GM19099 (cell line): ENCODE data around the gene ZNF18.
A peak's percentile ranks its signal among the peaks of the same experiment; 100 is the strongest.

Experiments used
- POLR2A ChIP-seq: IDR thresholded peaks from 3 replicates; pipeline ENCODE4 v1.6.1; 2011; ENCODE audit warnings: low read depth; ENCODE audit not compliant: insufficient read length; ENCODE audit errors: extremely low read depth

Gene ZNF18, protein sequence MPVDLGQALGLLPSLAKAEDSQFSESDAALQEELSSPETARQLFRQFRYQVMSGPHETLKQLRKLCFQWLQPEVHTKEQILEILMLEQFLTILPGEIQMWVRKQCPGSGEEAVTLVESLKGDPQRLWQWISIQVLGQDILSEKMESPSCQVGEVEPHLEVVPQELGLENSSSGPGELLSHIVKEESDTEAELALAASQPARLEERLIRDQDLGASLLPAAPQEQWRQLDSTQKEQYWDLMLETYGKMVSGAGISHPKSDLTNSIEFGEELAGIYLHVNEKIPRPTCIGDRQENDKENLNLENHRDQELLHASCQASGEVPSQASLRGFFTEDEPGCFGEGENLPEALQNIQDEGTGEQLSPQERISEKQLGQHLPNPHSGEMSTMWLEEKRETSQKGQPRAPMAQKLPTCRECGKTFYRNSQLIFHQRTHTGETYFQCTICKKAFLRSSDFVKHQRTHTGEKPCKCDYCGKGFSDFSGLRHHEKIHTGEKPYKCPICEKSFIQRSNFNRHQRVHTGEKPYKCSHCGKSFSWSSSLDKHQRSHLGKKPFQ

DNA sequence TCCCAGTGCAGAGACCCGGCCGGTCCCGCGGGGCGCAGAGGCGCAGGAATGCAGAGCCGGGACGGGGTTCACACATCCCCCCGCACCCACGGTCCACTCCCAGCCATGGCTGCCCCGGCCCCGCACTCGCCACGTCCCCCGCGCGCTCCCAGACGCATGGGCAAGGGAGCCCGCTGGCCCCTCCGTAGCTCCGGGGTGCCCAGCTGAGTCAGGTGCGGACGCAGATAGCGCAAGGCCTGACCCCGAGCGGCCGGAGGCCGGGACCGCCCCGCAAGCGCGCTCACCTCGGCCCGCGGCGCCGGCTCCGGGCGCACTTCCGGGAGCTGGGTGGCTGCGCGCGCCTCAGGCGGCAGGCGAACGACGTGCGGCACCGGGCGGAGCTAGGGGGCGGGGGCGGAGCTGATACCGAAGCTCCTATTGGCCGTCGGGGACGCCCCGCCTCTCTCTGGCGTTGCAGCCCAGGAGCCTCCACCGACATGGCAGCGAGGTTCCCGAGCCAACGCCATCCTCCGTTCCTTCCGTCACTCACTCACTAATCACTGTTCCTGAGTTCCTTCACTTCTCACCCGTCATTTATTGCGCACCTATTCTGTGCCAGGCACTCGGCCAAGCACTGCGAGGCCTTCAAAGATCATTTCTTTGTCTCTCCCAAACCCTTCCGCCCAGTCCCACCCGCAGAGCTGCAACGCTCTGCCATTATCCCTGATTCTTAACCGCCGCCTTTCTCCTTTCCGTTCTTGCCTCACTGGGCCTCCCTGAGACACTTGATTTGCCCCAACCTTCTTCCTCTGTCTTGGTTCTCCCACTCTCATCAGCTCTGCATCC, at the start of gene ZNF18:
TSS of gene ZNF18 (minus strand) at position 329 of the 825 bp plus-strand sequence. CDS start 4,646 bp downstream, outside the sequence.
- peak; percentile 99 for TF ChIP-seq POLR2A

DNA sequence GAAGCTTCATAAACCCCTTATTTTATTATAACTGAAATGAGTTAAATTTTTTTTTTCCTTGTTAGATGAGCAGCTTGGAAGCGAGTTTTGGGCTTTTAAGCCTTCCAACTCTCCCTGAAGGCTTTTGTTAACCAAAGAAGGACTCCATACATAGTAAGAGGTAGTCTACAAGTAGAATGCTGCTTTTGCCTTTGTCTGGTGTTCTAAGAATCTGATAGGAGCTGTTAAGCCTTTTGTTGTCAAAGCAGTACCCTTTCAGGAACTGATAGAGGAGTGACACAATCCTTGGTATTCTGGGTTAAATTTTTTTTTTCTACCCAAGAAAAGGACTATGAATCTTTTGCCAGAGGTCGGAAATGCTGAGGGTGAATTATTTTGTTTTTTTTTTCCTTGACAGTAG, 49.5 kb upstream of the ZNF18 start:
- no peak for TF ChIP-seq POLR2A

DNA sequence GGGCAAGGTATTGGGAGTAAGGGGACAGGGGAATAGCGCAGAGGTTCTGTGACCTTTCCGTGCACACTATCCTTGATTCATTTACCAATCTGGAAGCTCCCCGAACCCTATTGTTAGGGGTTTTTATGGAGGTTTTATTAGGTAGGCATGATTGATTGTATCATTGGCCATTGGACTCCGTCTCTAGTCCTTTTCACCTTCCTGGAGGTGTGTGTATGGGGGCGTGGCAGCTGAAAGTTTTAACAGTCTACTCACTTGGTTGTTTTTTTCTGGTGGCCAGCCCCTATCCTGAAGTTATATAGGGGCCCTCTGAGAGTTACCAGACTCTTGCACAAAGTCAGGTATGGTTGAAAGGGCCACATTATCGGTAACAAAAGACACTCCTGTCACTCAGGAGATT, 46.4 kb upstream of the ZNF18 start:
- TF ChIP-seq POLR2A = no peak

DNA sequence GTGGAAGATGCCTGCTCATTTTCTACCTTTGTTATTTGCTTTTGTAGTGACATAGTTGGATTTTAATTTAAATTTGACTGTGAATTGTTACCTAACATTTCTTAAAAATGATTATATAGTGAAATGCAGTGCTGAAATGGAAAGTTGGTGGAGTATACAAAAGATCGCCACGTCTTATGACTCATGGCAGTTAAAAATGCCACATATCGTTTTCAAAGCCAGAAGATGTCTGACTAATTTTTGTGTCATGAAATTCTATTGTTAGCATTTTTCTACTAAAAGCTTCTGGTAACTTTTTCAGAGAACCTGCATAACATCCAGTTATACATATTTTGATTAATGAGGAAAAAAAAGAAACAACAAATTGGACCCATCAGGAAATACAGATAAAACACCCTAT, 44.0 kb upstream of the ZNF18 start:
- no peak for TF ChIP-seq POLR2A

DNA sequence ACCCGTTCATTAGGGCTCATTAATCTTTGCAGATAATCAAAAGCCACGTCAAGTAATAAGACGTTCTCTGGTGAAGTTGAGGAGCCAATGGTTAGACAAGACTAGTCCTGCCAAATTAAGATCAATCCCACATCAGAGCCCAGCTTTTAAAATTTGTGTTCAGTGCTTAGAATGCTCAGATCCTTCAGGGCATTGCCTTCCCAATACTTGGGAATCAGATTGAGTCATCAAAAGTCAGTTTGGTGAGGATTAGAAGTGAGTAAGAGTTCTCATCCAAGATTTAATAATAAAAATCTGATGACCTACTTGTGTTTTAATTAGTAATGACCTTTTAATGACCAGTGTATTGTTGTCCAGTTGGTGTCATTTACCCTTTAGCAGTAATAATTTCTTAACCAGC, 43.2 kb upstream of the ZNF18 start:
- no peak for TF ChIP-seq POLR2A

DNA sequence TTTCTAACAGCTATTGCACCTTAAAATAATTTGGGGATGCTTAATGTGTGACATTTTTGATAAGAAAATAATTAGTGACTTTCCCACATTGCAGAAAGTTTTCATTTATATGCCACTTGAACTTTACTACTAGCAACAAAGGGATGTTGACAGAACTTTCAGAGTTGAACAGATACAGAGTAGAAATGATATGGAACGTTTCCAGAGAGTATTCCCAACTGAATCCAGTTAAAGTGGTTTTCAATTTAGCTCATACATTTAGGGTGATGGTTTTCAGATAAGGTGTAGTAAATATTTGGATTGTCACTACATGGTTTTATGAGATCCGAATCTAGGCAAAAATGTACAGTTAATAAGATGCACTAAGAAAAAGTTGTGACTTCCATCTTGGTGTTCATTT, 40.7 kb upstream of the ZNF18 start:
- TF ChIP-seq POLR2A = no peak

DNA sequence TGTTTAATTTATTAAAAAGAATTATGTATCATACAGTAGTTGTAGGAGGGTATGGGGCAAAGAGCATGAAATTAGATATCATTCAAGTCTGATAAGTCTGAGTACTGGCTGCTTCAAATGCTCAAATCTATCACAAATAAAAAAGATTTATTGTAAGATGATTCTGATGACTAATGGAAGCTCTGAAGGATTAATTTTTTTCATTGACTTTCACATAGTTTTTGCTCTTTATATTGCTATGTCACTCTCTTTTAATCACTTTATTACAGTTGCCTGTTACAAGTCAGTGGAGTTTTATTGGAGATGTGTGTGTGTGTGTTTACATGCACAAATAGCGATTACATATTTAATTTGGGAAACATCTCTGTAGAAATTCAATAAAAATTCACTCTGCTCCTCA, 38.4 kb upstream of the ZNF18 start:
- no peak for TF ChIP-seq POLR2A

DNA sequence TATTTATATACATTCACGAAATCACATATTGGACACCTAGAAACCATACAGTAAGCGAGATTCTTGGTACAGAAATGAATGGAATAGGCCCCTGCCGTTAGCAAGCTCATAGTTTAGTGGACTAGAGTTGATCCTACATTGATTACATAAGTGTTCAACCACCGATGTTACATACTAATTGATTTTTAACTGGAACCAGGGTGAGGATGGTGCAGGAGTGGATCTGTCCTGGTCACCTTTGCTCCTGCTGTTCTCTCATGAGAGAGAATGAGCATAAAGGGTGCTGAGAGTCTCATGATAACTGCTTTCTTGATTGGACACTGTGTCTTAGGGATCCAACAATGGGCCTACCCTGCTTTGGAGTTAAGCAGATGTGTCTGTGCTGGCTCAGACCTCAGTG, 37.3 kb upstream of the ZNF18 start:
- no peak for TF ChIP-seq POLR2A

DNA sequence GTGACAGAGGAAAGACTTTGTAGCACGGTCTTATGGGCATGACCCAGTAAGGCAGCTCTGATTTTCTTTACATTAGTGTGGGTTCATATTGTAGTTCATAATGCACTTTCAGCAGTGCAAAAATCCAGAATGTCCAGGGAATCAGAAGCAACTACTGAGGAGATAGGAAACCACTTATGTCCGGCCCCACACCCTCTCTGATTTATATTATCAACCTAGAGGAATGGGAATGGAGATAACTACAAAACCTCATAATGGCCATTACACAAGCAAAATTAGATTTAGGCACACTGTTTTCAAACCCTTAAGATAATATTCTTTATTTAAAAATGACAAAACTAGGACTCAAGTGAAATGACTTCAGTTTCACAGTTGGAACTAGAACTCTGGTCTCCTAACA, 31.3 kb upstream of the ZNF18 start:
- no peak for TF ChIP-seq POLR2A

DNA sequence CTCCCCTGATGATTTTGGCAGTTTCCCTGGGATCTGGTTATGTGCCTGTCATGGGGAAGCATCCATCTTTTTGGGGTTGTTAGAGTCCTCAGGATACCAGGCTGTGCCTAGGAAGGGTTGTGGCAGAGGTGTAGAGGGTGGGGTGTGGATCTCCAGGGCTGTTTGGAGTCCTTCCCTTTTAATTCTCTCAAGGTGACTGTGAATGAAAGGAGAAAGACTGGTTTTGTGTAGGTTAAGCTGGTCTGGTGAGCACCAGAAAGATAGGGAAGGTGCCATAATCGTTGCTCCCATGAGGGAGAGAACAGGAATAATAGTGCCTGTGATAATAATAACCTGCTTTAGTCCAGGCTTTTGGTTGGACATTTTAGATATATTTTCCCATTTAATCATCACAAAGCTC, 30.4 kb upstream of the ZNF18 start:
- no peak for TF ChIP-seq POLR2A

DNA sequence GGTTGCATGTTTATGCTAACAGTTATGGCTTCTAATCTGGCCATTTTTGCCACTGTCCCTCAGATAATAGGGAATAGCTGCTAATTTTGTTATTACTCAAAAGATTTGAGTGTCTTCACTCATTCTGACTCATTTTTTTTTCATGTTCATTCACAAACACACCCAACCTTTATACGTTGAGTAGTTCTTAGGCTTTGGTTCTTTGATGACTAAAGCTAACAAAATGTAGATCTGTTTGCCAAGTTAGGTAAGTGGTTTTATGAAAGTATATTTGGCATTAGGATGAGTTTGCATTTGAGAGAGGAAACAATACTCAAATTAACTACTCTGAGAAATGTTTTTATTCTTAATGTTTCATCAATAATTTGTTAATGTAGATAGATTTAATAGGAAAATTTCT, 27.1 kb upstream of the ZNF18 start:
- no peak for TF ChIP-seq POLR2A

DNA sequence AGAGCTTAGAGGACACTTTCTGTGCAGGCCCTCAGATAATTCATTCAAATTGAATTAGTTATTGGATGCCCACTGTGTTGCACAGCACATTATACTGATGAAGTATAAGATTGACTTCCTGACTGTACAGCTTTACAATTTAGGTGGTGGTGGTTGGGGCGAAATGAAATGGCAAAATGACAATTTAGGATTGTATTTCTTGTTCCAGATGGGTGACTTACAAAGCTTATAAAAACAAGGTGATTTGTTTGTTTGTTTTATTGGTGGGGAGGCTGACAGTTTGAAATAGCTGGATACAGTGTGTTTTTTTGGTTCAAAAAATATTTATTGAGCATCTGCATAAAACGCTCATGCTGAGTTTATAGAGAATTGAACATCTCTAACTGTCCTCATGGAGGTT, 25.0 kb upstream of the ZNF18 start:
- no peak for TF ChIP-seq POLR2A

DNA sequence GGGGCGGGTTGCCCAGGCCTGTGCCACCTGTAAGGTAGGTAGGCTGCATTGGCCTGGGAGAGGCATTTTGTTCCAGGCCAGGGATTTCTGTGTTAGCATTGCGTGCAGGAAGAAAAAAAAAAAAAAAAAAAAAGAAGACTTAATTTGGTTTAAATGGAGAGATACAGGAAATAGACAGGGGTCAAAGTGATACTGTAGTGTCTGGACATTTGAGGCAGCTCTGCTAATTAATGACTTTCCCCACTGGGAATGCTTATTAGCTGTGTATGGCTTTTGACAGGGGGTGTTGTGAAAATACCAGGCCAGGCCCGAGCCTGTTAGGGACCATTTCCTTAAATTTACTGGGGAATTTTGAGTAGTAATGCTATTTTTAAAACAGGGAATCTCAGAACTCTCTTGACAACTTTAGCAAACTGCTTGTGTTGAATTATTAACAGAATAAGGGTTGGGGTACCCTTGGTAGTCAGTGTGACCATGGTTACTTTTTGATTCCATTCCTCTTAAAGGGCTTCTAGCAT, 24.4 kb upstream of the ZNF18 start:
- TF ChIP-seq POLR2A = no peak

DNA sequence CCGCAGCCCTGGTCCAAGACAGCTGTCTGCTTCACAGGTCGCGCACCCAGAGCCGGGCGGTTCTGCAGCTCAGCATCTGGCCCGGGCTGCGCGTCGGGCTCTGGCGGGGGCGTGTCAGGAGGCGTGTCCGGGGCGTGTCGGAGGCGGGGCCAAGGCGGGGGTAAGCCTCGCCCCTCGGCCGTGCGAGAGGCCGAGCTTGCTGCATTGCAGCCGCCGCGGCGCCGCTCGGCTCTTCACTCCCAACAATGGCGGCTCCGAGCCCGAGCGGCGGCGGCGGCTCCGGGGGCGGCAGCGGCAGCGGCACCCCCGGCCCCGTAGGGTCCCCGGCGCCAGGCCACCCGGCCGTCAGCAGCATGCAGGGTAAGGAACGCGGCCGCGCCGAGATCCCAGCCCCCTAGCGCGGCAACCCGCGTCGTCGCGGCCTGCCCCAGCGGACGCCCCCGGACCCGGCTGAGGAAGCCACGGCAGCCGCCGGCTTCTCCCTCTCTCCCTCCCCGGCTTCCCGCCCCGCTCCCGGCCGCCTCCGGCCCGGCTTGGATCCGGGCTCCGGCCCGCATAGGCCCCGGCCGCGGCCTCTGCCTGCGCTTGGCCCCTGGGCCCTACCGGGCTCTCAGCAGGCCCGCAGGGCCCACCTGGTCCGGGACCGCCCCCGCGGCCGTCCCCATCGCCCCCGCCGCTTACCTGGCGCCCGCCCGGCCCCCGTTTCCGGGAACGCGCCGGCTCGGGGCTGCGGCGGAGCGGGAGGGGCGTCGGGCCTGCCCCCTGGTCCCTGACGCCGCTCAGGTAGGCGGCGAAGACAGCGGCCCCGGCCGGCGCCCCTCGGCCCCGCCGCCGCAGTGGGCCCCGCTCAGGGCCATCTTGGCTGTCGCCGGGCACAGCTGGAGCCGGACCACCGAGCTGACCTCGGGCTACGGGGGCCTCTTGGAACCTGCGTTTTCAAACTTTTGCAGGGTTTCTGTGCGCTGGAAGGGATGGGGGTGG, 23.7 kb upstream of the ZNF18 start, which contains the start of gene MAP2K4:
TSS of gene MAP2K4 (plus strand) at position 236 of the 981 bp plus-strand sequence. CDS start at position 246, 10 bp downstream.
- peak; percentile 93 for TF ChIP-seq POLR2A

DNA sequence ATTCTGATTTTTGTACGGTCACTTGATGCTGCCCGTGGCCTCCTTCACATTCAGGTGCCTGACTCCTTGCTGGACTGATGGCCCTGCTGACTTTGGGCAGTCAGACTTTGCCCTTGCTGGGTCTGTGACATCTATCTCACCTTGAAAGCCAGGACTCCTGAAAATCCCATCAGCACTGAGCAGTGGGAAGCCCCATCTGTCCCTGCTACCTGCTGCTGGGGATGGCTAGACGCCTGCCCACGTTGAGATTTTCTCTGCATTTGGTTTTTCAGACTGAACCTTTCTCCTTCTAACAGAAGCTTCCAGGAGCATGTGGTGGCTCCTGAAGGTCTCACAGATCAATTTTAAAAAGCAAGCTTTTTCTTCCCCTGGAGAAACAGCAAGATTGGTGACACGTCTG, 10.2 kb upstream of the ZNF18 start:
- TF ChIP-seq POLR2A = no peak

DNA sequence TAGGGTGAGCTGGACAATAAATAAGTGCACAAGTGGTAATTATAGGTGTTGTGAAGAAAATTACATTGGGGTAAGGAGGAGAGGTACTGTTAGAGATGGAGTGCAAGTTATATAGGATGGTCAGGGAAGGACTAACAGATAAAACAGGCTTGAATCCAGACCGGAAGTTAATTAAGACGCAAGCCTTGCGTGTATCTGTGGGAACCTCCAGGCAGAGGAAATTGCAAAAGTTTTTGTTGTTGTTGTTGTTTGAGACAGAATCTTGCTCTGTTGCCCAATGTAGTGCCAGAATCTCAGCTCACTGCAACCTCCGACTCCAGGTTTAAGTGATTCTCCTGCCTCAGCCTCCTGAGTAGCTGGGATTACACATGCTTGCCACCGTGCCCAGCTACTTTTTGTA, 2.4 kb upstream of the ZNF18 start:
- no peak for TF ChIP-seq POLR2A
